DMS 273 (cell line): ENCODE data around the gene RSAD2.
"Not testable (repeated sequence)": the region's sequence is repeated elsewhere in the genome, so short reads cannot be mapped to it uniquely, and the experiment has no call there.

Experiments used
- DNase-seq: peaks from one replicate; lab custom pipeline; 2025; ENCODE audit not compliant: unreplicated experiment; lab: John Stamatoyannopoulos, UW

RSAD2 gene

GRCh38 chr2:6902581-6902980 is 25.0 kb downstream of the RSAD2 start:
- DNase-seq, result not testable (repeated sequence)

GRCh38 chr2:6905668-6906067 is 28.1 kb downstream of the RSAD2 start:
- DNase-seq, result no peak

- no peak for DNase-seq
These were observed 28.7 kb downstream of the RSAD2 start for GRCh38 chr2:6906165-6906741.

GRCh38 chr2:6908291-6908690 is 30.7 kb downstream of the RSAD2 start:
- no peak for DNase-seq

GRCh38 chr2:6909431-6910385 is 32.1 kb downstream of the RSAD2 start:
- DNase-seq, result no peak

GRCh38 chr2:6911721-6912120 is 34.1 kb downstream of the RSAD2 start:
- DNase-seq, result no peak

- no peak for DNase-seq
These were observed 36.0 kb downstream of the RSAD2 start for GRCh38 chr2:6913415-6914157.

- DNase-seq, result no peak
These were observed 37.3 kb downstream of the RSAD2 start for GRCh38 chr2:6914828-6915227.

- DNase-seq, result no peak
These were observed 37.8 kb downstream of the RSAD2 start for GRCh38 chr2:6915399-6915798.

GRCh38 chr2:6916224-6916623 is 38.6 kb downstream of the RSAD2 start:
- no peak for DNase-seq

- DNase-seq, result no peak
These were observed 39.1 kb downstream of the RSAD2 start for GRCh38 chr2:6916736-6917070.

GRCh38 chr2:6917071-6917760 is 39.6 kb downstream of the RSAD2 start, which contains the start of gene RNF144A:
RNF144A (plus strand) TSS chr2:6917412; CDS start chr2:6996927, 79,515 bp downstream.
- DNase-seq, result peak; percentile 88

GRCh38 chr2:6917761-6918421 is 40.3 kb downstream of the RSAD2 start:
- peak; percentile 47 for DNase-seq

- no peak for DNase-seq
These were observed 42.5 kb downstream of the RSAD2 start for GRCh38 chr2:6919901-6920742.

- no peak for DNase-seq
These were observed 43.1 kb downstream of the RSAD2 start for GRCh38 chr2:6920743-6921064.

- no peak for DNase-seq
These were observed 43.8 kb downstream of the RSAD2 start for GRCh38 chr2:6921321-6921922.

- peak; percentile 11 for DNase-seq
These were observed 44.7 kb downstream of the RSAD2 start for GRCh38 chr2:6922201-6922656.

GRCh38 chr2:6923319-6923718 is 45.7 kb downstream of the RSAD2 start:
- no peak for DNase-seq
